GM23338 (cell line): ENCODE results near the gene C11orf21.

Source experiments
- CTCF ChIP-seq, 2 experiments: fragments of 200-600 bp in 1 of 2; sonication (generic) in 1 of 2; conservative IDR thresholded peaks; 2 replicates each; pipeline versions ENCODE4 v1.5.1 to v1.6.1; 2016 to 2017; ENCODE audit warnings: antibody characterized with exemption in 2 of 2, low read depth in 2 of 2, mild to moderate bottlenecking in 2 of 2, moderate library complexity in 1 of 2
- EZH2phosphoT487 ChIP-seq: fragments of 200-600 bp; sonication (generic); IDR thresholded peaks from one replicate; pipeline ENCODE4 v1.8.1; 2018; ENCODE audit warnings: antibody characterized with exemption; ENCODE audit not compliant: unreplicated experiment

DNA sequence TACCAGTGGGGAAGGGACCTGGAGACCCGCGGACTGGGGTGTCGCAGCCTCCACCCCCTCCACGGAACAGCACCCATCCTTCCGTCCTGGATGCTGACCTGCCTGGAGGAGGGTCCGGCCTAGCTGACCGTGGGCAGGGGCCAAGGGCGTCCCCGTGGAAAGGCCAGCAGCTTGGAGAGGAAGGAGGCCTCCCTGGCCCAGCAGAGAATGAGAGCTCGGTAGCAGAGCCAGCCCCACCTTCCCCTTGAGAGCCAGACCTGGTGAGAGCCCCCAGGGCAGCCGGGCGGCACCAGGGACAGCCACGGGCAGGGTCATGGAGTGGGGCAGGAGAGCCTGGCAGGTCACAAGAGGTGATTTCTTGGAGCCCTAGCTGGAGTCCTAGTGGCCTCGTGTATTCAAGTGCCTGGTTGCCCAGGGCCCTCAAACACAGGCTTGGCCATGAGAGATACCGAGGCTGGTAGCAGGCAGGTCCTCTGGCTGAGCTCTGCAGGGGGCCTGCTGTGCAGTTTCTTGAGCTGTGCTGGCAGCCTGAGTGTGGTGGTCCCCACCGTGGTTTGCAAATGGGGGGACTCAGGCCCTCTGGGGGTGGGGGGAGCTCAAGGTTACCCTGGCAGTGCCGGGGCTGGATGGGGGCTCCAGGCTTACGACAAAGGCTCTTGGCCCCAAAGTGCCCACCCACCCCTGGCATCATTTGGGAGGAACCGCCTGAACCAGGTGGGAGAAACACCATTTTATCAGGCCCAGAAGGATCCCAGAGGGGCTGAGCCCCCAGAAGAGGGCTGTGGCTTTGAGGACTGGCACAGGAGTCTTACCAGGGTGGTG is 7.7 kb upstream of the C11orf21 start:
- no peak for TF ChIP-seq CTCF (conservative IDR thresholded peaks at IDR 0.05; ENCODE audit: low read depth in 2 of 2)
- no peak for TF ChIP-seq EZH2phosphoT487
